ENCODE measurements around the gene RPS4Y2.

The RPS4Y2 gene

GRCh38 chrY:20755808-20756207, at the start of gene RPS4Y2:
Gene RPS4Y2 (plus strand): TSS chrY:20756108. CDS start chrY:20756164, 56 bp downstream.
- no peak for DNase-seq (ENCODE audit: extremely low read depth, low read depth)
- no peak for TF ChIP-seq CTCF (IDR thresholded peaks at IDR 0.05; ENCODE audit: low read depth, low read length)

DNA sequence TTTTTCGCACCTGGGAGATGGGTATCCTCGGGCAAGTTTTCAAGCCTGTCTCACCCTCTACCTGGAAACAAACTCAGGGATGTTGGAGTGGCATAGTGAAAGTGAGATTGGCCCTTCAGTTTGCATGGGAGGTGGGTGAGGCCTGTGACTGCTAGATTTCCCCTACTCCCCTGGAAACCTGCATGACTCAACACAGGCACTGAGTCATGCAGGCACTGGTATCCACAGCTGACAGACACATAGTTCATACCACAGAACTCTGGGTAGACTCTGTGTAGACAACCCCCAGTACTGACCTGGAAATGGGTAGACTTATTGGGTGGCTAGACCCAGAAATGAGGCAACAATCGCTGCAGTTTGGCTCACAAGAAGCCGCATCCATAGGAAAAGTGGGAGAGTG, 41.5 kb upstream of the RPS4Y2 start:
- TF ChIP-seq CTCF (IDR thresholded peaks at IDR 0.05; ENCODE audit: low read depth, low read length): no peak
- no peak for DNase-seq (ENCODE audit: extremely low read depth, low read depth)

- no peak for DNase-seq (ENCODE audit: extremely low read depth, low read depth)
- no peak for TF ChIP-seq CTCF (IDR thresholded peaks at IDR 0.05; ENCODE audit: low read depth, low read length)
These were observed 29.6 kb upstream of the RPS4Y2 start for GRCh38 chrY:20726184-20726907.

- TF ChIP-seq CTCF (IDR thresholded peaks at IDR 0.05; ENCODE audit: low read depth, low read length): no peak
These were observed 20.7 kb upstream of the RPS4Y2 start for GRCh38 chrY:20735200-20735599.

GRCh38 chrY:20739806-20740205, 16.1 kb upstream of the RPS4Y2 start:
- TF ChIP-seq CTCF (IDR thresholded peaks at IDR 0.05; ENCODE audit: low read depth, low read length): no peak
- DNase-seq (ENCODE audit: extremely low read depth, low read depth): no peak

More at GRCh38 chrY:20735200-20735599, 20.7 kb upstream of the RPS4Y2 start:
- DNase-seq (ENCODE audit: extremely low read depth, low read depth): no peak

DNA sequence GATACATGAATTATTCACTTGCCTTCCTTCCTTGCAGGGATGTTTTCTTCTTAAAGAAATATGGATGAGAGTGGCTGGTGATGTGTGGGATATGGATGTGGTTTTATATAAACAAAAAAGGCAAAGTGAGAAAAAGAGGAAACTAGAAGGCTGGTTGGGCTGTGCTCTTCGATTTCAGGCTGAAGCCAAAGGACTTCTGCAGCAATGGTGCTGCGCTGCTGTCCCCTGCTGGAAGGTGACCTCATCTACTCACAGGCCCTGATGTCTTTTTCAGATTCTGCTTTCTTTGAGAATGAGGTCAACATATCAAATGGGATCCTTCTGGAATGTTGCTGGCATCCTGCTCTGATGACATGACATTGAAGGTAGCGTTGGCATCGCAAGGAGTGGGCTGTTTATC, 15.3 kb upstream of the RPS4Y2 start:
- no peak for DNase-seq (ENCODE audit: extremely low read depth, low read depth)
- TF ChIP-seq CTCF (IDR thresholded peaks at IDR 0.05; ENCODE audit: low read depth, low read length): no peak

GRCh38 chrY:20745060-20745459, 10.8 kb upstream of the RPS4Y2 start:
- no peak for DNase-seq (ENCODE audit: extremely low read depth, low read depth)
- no peak for TF ChIP-seq CTCF (IDR thresholded peaks at IDR 0.05; ENCODE audit: low read depth, low read length)

Measured in AG09319 (cell line).